ENCODE results near the gene ZBTB16. TPM values are rescaled to one million over a fixed set of nuclear protein-coding genes. Genes with fewer than 3 reads are reported as not detected.

The ZBTB16 gene
- total and polyA plus RNA-seq, 2 of the 13 experiments (the other 11 are each of a cell fraction or from before 2014, with no cell fraction given) = not detected

DNA sequence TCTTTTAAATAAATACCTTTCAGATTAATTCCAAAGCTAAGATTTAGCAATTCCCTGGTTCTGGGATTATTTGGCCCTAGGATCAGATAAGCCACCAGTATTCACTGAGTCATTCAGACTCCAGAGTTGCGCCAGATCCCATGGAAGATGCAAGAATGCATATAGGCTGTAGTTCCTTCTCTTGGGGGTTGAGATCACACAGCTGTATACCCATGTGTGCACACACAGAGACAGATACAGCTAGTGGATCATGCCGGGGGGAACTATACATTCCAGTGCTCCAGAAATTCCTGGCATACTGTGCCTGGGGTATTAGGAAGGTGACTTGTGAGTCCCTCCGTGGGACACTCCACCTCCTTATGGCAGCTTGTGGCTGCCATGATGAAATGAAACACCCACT lies 75.4 kb downstream of the ZBTB16 start:
- TF ChIP-seq ISL2 (CRISPR knock-in tag; IDR thresholded peaks at IDR 0.05) (no peak), MLLT10 (CRISPR knock-in tag; IDR thresholded peaks at IDR 0.05) (no peak), TBX2 (CRISPR knock-in tag; IDR thresholded peaks at IDR 0.05; ENCODE audit: borderline replicate concordance) (no peak)
- TF ChIP-seq, protein P1, sequence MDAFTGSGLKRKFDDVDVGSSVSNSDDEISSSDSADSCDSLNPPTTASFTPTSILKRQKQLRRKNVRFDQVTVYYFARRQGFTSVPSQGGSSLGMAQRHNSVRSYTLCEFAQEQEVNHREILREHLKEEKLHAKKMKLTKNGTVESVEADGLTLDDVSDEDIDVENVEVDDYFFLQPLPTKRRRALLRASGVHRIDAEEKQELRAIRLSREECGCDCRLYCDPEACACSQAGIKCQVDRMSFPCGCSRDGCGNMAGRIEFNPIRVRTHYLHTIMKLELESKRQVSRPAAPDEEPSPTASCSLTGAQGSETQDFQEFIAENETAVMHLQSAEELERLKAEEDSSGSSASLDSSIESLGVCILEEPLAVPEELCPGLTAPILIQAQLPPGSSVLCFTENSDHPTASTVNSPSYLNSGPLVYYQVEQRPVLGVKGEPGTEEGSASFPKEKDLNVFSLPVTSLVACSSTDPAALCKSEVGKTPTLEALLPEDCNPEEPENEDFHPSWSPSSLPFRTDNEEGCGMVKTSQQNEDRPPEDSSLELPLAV (CRISPR knock-in tag; conservative IDR thresholded peaks at IDR 0.05; ENCODE audit: low read depth) = no peak
- TF ChIP-seq, protein P2, sequence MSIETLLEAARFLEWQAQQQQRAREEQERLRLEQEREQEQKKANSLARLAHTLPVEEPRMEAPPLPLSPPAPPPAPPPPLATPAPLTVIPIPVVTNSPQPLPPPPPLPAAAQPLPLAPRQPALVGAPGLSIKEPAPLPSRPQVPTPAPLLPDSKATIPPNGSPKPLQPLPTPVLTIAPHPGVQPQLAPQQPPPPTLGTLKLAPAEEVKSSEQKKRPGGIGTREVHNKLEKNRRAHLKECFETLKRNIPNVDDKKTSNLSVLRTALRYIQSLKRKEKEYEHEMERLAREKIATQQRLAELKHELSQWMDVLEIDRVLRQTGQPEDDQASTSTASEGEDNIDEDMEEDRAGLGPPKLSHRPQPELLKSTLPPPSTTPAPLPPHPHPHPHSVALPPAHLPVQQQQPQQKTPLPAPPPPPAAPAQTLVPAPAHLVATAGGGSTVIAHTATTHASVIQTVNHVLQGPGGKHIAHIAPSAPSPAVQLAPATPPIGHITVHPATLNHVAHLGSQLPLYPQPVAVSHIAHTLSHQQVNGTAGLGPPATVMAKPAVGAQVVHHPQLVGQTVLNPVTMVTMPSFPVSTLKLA (IDR thresholded peaks at IDR 0.05) = no peak
- TF ChIP-seq, protein P3, sequence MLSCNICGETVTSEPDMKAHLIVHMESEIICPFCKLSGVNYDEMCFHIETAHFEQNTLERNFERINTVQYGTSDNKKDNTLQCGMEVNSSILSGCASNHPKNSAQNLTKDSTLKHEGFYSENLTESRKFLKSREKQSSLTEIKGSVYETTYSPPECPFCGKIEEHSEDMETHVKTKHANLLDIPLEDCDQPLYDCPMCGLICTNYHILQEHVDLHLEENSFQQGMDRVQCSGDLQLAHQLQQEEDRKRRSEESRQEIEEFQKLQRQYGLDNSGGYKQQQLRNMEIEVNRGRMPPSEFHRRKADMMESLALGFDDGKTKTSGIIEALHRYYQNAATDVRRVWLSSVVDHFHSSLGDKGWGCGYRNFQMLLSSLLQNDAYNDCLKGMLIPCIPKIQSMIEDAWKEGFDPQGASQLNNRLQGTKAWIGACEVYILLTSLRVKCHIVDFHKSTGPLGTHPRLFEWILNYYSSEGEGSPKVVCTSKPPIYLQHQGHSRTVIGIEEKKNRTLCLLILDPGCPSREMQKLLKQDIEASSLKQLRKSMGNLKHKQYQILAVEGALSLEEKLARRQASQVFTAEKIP (CRISPR knock-in tag; IDR thresholded peaks at IDR 0.05; ENCODE audit: borderline replicate concordance) = no peak
- Histone ChIP-seq H3K4me3 (replicated peaks in 1 of 3; ENCODE audit: insufficient read depth in 1 of 3, low read depth in 2 of 3, low read length in 3 of 3) (no peak overlapping the region), H3K4me2 (ENCODE audit: low read depth, low read length) (no peak overlapping the region), H2AFZ (ENCODE audit: low read length) (no peak overlapping the region), H3K27me3 (ENCODE audit: control insufficient read depth in 1 of 2, insufficient read depth in 2 of 2, low read length in 2 of 2) (no peaks in the 10 kb centered on the region; a peak in 3 of 5 replicates), H3K9ac (ENCODE audit: insufficient read depth, low read depth, low read length) (no peak overlapping the region), H3K9me3 (ENCODE audit: low read length) (no peaks in the 10 kb centered on the region), H3K36me3 (replicated peaks in 1 of 2; ENCODE audit: control insufficient read depth in 1 of 2, insufficient read depth in 2 of 2, low read length in 2 of 2) (no peaks in the 10 kb centered on the region), H3K79me2 (ENCODE audit: insufficient read depth, low read length) (no peaks in the 10 kb centered on the region), H3K4me1 (ENCODE audit: insufficient read depth, low read length) (no peaks in the 10 kb centered on the region), H4K20me1 (ENCODE audit: insufficient read depth, low read length) (no peaks in the 10 kb centered on the region), H3K27ac (ENCODE audit: extremely low read length, insufficient read depth, low read length) (no peak overlapping the region)
- in situ Hi-C loops (cut with HindIII; ENCODE audit: extremely low pct_ligation_motif_present, low pct_unique_long_range_greater_than_20kb) (no loop called here), intact Hi-C loops (cut with micrococcal nuclease; ENCODE audit: unreplicated experiment) (no loop called here)
- POLR2A ChIA-PET = no interaction called here
- ATAC-seq (no peak), FAIRE-seq (no peak), DNase-seq (ENCODE audit: low spot score) (no peak)
- CTCF ChIA-PET (ENCODE audit: low intra/inter-chr PET ratio, low total read pairs) = no interaction called here
- 43% methylated on average over 3 of the region's 3 CpGs for WGBS (ENCODE audit: low lambda C conversion rate)
- no TSS peak for BruUV-seq (replicated peaks)

Data from HepG2 (cell line).